NCI-H1048 (cell line): ENCODE measurements around the gene NKAIN2.
"Not testable (repeated sequence)": the region's sequence is repeated elsewhere in the genome, so short reads cannot be mapped to it uniquely, and the experiment has no call there.

Experiments
- DNase-seq: peaks from one replicate; lab custom pipeline; 2025; lab: John Stamatoyannopoulos, UW

The NKAIN2 gene

GRCh38 chr6:123895346-123895745, 91.7 kb downstream of the NKAIN2 start:
- no peak for DNase-seq

- no peak for DNase-seq
Observed at GRCh38 chr6:123895806-123896205, 92.1 kb downstream of the NKAIN2 start.

- no peak for DNase-seq
Observed at GRCh38 chr6:123896869-123897268, 93.2 kb downstream of the NKAIN2 start.

- no peak for DNase-seq
Observed at GRCh38 chr6:123897965-123898364, 94.3 kb downstream of the NKAIN2 start.

- DNase-seq = no peak
Observed at GRCh38 chr6:123898665-123899064, 95.0 kb downstream of the NKAIN2 start.

- DNase-seq = no peak
Observed at GRCh38 chr6:123899745-123900144, 96.1 kb downstream of the NKAIN2 start.

GRCh38 chr6:123901436-123901835, 97.8 kb downstream of the NKAIN2 start:
- no peak for DNase-seq

GRCh38 chr6:123902738-123903313, 99.2 kb downstream of the NKAIN2 start:
- no peak for DNase-seq

GRCh38 chr6:123904228-123904627, 100.6 kb downstream of the NKAIN2 start:
- no peak for DNase-seq

- DNase-seq = no peak
Observed at GRCh38 chr6:123908797-123909196, 105.1 kb downstream of the NKAIN2 start.

GRCh38 chr6:123909989-123910388, 106.3 kb downstream of the NKAIN2 start:
- no peak for DNase-seq

GRCh38 chr6:123913863-123914262, 110.2 kb downstream of the NKAIN2 start:
- no peak for DNase-seq

GRCh38 chr6:123923379-123923778, 119.7 kb downstream of the NKAIN2 start:
- DNase-seq = not testable (repeated sequence)

- no peak for DNase-seq
Observed at GRCh38 chr6:123925350-123925749, 121.7 kb downstream of the NKAIN2 start.

GRCh38 chr6:123925842-123926399, 122.3 kb downstream of the NKAIN2 start:
- no peak for DNase-seq

- no peak for DNase-seq
Observed at GRCh38 chr6:123928529-123928928, 124.9 kb downstream of the NKAIN2 start.

- no peak for DNase-seq
Observed at GRCh38 chr6:123931928-123932327, 128.3 kb downstream of the NKAIN2 start.

GRCh38 chr6:123940551-123940950, 136.9 kb downstream of the NKAIN2 start:
- DNase-seq = no peak

- no peak for DNase-seq
Observed at GRCh38 chr6:123941855-123942254, 138.2 kb downstream of the NKAIN2 start.

- DNase-seq = no peak
Observed at GRCh38 chr6:123945386-123945785, 141.7 kb downstream of the NKAIN2 start.

GRCh38 chr6:123953920-123954319, 150.3 kb downstream of the NKAIN2 start:
- DNase-seq = no peak

GRCh38 chr6:123956492-123957139, 153.0 kb downstream of the NKAIN2 start:
- no peak for DNase-seq

- peak; percentile 20 for DNase-seq
Observed at GRCh38 chr6:123962508-123962907, 158.8 kb downstream of the NKAIN2 start.

GRCh38 chr6:123965894-123966293, 162.2 kb downstream of the NKAIN2 start:
- no peak for DNase-seq
